ENCODE measurements around the gene NPIPB6. TPM values are rescaled to one million over a fixed set of nuclear protein-coding genes. Genes with fewer than 3 reads are reported as not detected.

Gene NPIPB6
- total RNA-seq, 1 experiment from 2014 or later: 2.1 TPM

DNA sequence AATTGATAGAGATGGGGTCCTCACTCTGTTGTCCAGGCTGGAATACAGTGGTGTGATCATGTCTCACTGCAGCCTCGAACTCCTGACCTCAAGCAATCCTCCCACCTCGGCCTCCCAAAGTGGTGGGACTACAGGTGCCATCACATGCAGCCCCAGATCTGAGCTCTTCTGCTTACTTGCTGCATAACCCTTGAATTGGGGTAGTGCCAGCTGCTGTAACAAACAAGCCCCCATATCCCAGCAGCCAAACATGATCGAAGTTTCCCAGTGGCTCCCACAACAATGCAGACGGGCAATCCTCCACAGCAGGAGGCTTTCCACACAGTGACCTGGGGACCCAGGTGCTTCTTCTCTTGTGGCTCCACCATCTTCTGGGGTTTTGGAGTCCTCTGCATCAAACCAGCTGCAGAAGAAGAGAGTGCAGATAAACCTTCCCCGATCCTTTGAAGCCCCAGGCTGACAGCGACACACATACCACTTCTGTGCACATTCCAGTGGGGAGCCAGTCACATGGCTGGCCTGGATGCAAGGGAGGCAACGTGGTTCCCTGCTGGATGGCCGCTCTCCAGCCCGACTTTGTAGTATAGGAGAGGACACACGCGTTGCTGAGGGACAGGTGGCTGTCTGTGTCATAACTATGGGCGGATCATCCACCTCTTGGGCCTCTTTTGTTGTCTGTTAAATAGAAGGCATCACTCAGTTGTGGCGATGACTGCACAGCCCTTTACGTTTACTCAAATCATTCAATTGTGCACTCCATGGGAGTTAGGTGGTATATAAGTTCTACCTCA, 54.3 kb downstream of the NPIPB6 start:
- POLR2A ChIA-PET: interaction anchor here (1.1 kb wide), 1 partner anchor 17 kb away, joined by 4 read pairs; the partner anchor contains the start of gene SBK1

More for the DNA sequence above, 54.3 kb downstream of the NPIPB6 start:
- no peak overlapping the region for H3K4me3 ChIP-seq (replicated peaks in 1 of 2; ENCODE audit: low read depth in 1 of 2, low read length in 2 of 2)
- H3K4me2 ChIP-seq (ENCODE audit: low read length): no peak overlapping the region
- no peaks in the 10 kb centered on the region for H3K27me3 ChIP-seq (ENCODE audit: insufficient read depth, low read length)
- ChIA-PET RAD21 (ENCODE audit: low non-redundant PET in 1 of 2, low total read pairs in 2 of 2, uncharacterized antibody in 2 of 2, unreplicated experiment in 2 of 2) (no interaction called here), CTCF (no interaction called here)
- no TSS peak for BruUV-seq (replicated peaks)
- peaks cover 0 to 4% of the 10 kb centered on the region in 2 experiments; a peak in 1 of 4 replicates for H3K4me1 ChIP-seq (ENCODE audit: control insufficient read depth in 1 of 2, insufficient read depth in 2 of 2, low read length in 2 of 2)
- no peaks in the 10 kb centered on the region for H3K79me2 ChIP-seq (ENCODE audit: insufficient read depth, low read length)
- no peak overlapping the region for H2AFZ ChIP-seq (ENCODE audit: low read depth, low read length, poor library complexity, severe bottlenecking)
- no peaks in the 10 kb centered on the region for H3K9me3 ChIP-seq (ENCODE audit: control insufficient read depth in 1 of 2, insufficient read depth in 1 of 2, low read depth in 1 of 2, low read length in 2 of 2)
- no peaks in the 10 kb centered on the region for H3K9me2 ChIP-seq (ENCODE audit: insufficient read depth)
- no peaks in the 10 kb centered on the region for H3K36me3 ChIP-seq (ENCODE audit: control insufficient read depth in 1 of 2, insufficient read depth in 2 of 2, low read length in 2 of 2)
- no peaks in the 10 kb centered on the region for H4K20me1 ChIP-seq (ENCODE audit: insufficient read depth)
- intact Hi-C loops (cut with micrococcal nuclease): no loop called here
- TF ChIP-seq YY1 (IDR thresholded peaks at IDR 0.05; ENCODE audit: extremely low read depth, insufficient replicate concordance, low read depth, low read length): no peak
- TF ChIP-seq RAD21 (IDR thresholded peaks at IDR 0.05; ENCODE audit: low read depth): no peak
- TF ChIP-seq, protein P1, sequence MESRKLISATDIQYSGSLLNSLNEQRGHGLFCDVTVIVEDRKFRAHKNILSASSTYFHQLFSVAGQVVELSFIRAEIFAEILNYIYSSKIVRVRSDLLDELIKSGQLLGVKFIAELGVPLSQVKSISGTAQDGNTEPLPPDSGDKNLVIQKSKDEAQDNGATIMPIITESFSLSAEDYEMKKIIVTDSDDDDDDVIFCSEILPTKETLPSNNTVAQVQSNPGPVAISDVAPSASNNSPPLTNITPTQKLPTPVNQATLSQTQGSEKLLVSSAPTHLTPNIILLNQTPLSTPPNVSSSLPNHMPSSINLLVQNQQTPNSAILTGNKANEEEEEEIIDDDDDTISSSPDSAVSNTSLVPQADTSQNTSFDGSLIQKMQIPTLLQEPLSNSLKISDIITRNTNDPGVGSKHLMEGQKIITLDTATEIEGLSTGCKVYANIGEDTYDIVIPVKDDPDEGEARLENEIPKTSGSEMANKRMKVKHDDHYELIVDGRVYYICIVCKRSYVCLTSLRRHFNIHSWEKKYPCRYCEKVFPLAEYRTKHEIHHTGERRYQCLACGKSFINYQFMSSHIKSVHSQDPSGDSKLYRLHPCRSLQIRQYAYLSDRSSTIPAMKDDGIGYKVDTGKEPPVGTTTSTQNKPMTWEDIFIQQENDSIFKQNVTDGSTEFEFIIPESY (IDR thresholded peaks at IDR 0.05; ENCODE audit: extremely low read depth, insufficient replicate concordance, low read length): no peak
- TF ChIP-seq ZNF274 (IDR thresholded peaks at IDR 0.05; ENCODE audit: low read depth, low read length): no peak
- TF ChIP-seq TCF7L2 (IDR thresholded peaks at IDR 0.05; ENCODE audit: borderline replicate concordance, extremely low read depth, insufficient read depth, insufficient read length): no peak
- TF ChIP-seq CBX3 (IDR thresholded peaks at IDR 0.05; ENCODE audit: low read depth): no peak
- no peak for TF ChIP-seq SP1 (IDR thresholded peaks at IDR 0.05; ENCODE audit: low read depth)
- TF ChIP-seq EZH2 (IDR thresholded peaks at IDR 0.05): no peak
- TF ChIP-seq SRF (IDR thresholded peaks at IDR 0.05; ENCODE audit: low read depth): no peak
- TF ChIP-seq CEBPB (IDR thresholded peaks at IDR 0.05; ENCODE audit: low read depth): no peak
- TF ChIP-seq EGR1 (IDR thresholded peaks at IDR 0.05; ENCODE audit: low read depth): no peak
- no peak for TF ChIP-seq POLR2AphosphoS5 (IDR thresholded peaks at IDR 0.05; ENCODE audit: low read depth, low read length)
- no peak for TF ChIP-seq SIN3A (IDR thresholded peaks at IDR 0.05; ENCODE audit: low read depth)
- no peak for TF ChIP-seq JUND (IDR thresholded peaks at IDR 0.05)
- TF ChIP-seq ELF1 (IDR thresholded peaks at IDR 0.05; ENCODE audit: borderline replicate concordance, low read depth): no peak
- TF ChIP-seq EZH2phosphoT487 (IDR thresholded peaks at IDR 0.05; ENCODE audit: borderline replicate concordance): no peak
- no peak overlapping the region for H3K9ac ChIP-seq (ENCODE audit: low read length)
- ATAC-seq (no peak), DNase-seq (ENCODE audit: low read depth, low spot score) (no peak)
- H3K27ac ChIP-seq (ENCODE audit: low read depth, low read length): no peak overlapping the region
